H1 (cell line): ENCODE results near the gene ATF7. TPM values are rescaled to one million over a fixed set of nuclear protein-coding genes. Genes with fewer than 3 reads are reported as not detected.

ENCODE experiments used
- CBX8 ChIP-seq: fragments of 300-800, 300-1000 bp; sonication (generic); IDR thresholded peaks from 2 replicates; pipeline ENCODE4 v1.7.1; 2016; ENCODE audit warnings: low read depth, low read length, borderline replicate concordance
- E2F6 ChIP-seq: IDR thresholded peaks from 2 replicates; pipeline ENCODE4 v1.6.1; 2012; ENCODE audit warnings: inconsistent platforms
- HDAC6 ChIP-seq: IDR thresholded peaks from one replicate; pipeline ENCODE4 v1.7.1; 2012; ENCODE audit warnings: low read depth, mild to moderate bottlenecking, inconsistent platforms, low read length, moderate library complexity
- polyA plus RNA-seq, 7 experiments: library from polyadenylated mRNA; depleted of rRNA in 3 of 7; stranded (reverse) in 5 of 7; unstranded in 2 of 7; fragments of >200 nt in 5 of 7; fragments of 200-250 nt in 2 of 7; gene quantifications; 1 replicate in 5 of 7; 2 replicates in 1 of 7; 4 replicates in 1 of 7; pipeline versions ENCODE4 v1.2.1 to v1.2.3, GENCODE V29; 2011 to 2013; ENCODE audit warnings: missing spikeins in 2 of 7, mixed read lengths in 2 of 7
- total RNA-seq: library from RNA; stranded (reverse); fragmentation: NEBNext Ultra II Directional; extraction: Animal tissue kit (Norgen Biotek cat#: 25700); gene quantifications from 2 replicates; pipeline ENCODE4 v1.2.1, GENCODE V29; 2021

ATF7 gene
- total and polyA plus RNA-seq, 2 of the 8 experiments (the other 6 are each of a cell fraction or from before 2014, with no cell fraction given), result 10.1 to 16.6 TPM

GRCh38 chr12:53536962-53537361 lies 89.2 kb downstream of the ATF7 start (continued):
- TF ChIP-seq CBX8 (no peak), HDAC6 (no peak), E2F6 (no peak)
